ENCODE measurements around the gene CKAP4.
A peak's percentile ranks its signal among the peaks of the same experiment; 100 is the strongest.

Gene CKAP4

GRCh38 chr12:106195621-106196027 is 52.2 kb downstream of the CKAP4 start:
- peak; percentile 83 for DNase-seq (ENCODE audit: low spot score)

DNA sequence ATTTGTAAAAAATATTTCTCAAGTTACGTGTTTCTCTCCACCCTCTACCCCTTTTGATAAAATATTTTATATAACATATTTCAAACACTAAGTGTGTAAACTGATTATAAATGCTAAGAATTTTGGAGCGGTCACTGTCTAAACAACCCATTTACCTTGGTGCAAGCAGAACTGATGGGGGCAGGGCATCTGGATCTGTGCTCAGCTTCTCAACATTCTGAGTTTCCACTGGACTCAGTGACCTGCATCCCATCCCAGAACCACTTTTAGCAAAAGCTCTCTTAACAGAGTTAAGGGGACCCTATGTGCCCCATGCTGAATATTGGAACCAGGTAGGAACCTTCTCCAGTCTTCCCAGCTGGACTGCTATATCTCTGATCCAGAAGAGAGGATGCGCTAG is 53.5 kb downstream of the CKAP4 start:
- DNase-seq (ENCODE audit: low spot score), result no peak

GRCh38 chr12:106193394-106194215 is 54.2 kb downstream of the CKAP4 start:
- no peak for DNase-seq (ENCODE audit: low spot score)

DNA sequence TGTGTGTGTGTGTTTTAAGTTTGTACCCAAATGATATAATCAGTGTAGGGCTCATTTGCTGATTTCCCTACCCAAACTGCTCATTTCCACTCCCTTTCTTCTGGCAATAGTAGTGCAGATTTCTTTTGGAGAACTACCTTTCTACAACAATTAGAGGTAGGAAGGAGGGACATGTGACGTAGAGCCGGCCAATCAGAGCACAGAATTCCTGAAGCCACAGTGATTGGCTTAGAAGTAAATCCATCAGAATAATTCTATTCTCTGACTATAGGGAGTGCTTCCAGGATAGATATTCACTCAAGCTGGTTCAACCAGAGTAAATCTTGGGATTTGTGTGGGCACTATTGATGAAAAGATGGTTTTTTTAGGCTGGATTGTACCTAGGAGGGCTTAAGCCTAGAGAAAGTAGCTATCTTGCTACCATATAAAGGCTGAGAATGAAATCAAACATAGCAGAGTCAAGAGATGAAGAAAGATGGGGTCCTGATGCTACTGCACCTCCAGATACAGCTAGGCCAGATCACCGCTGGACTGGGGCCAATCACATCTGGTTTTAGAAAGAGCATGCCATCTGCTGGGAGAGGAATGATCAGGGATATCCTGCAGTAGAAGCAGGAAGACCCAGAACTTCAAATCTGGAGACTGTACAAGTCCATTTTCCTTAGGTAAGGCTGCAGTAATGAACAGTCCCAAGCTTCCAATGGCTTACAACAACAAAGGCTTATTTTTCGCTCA is 55.0 kb downstream of the CKAP4 start:
- peak; percentile 12 for DNase-seq (ENCODE audit: low spot score)

- DNase-seq (ENCODE audit: low spot score), result no peak
Observed at GRCh38 chr12:106190581-106190980, 57.2 kb downstream of the CKAP4 start.

DNA sequence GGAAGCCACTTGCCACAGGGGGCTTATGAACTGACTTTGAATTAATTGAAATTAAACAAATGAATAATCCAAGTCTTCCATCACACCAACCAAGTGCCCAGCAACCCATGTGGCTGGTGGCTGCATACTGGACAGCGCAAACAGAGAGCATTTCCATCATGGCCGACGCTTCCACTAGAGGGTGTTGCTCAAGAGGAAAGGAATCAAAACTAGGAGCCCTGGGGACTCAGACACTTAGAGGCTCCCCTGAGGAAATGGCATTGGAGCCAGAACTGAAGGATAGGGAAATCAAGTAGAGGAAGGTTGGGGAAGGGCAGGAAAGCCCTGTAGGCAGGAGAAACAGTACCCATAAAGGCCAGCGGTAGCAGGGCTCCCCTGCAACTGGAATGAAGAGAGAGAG is 58.5 kb downstream of the CKAP4 start:
- no peak for DNase-seq (ENCODE audit: low spot score)

DNA sequence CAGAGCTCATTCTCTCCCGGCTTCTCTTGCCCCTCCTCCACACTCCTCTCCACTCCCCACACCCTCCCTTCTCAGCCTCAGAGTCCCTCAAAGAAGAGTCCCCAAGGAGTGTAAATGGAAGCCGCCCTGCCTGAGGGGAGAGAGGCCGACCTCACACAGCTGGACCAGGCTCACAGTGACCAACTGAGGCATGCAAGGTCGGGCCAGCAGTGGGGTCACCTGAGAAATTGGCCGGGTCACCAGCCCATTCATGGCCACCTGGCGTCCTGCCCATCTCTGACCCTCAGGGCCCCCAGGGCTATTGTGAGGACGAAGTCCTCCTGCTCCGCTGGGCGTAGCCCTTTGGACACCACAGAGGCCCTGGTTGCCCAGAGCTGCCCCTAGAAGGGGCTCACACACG is 59.6 kb downstream of the CKAP4 start:
- DNase-seq (ENCODE audit: low spot score), result no peak

Measured in AG08395 (cell line).